ENCODE measurements around the gene PCSK6. TPM values are rescaled to one million over a fixed set of nuclear protein-coding genes. Genes with fewer than 3 reads are reported as not detected.

The PCSK6 gene
- total RNA-seq, 1 experiment from 2014 or later, result 2.9 TPM

DNA sequence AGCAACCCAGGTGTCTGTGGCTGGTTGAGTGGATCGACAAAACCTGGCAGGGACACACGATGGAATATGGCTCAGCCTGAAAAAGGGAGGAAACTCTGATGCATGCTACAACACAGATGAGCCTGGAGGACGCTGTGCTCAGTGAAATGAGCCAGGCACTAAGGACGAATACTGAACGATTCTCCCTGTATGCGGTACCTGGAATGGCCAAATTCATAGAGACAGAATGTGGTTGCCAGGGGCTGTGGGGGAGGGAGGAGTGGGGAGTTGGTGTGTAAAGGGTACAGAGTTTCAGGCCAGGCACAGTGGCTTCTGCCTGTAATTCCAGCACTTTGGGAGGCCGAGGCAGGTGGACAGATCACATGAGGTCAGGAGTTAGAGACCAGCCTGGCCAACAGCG is 35.1 kb downstream of the PCSK6 start:
- POLR2A ChIA-PET, result no interaction called here
- H3K4me1 Mint-ChIP-seq, result peaks cover 7% of the 10 kb centered on the region; the same call in 1 of the 2 replicates

DNA sequence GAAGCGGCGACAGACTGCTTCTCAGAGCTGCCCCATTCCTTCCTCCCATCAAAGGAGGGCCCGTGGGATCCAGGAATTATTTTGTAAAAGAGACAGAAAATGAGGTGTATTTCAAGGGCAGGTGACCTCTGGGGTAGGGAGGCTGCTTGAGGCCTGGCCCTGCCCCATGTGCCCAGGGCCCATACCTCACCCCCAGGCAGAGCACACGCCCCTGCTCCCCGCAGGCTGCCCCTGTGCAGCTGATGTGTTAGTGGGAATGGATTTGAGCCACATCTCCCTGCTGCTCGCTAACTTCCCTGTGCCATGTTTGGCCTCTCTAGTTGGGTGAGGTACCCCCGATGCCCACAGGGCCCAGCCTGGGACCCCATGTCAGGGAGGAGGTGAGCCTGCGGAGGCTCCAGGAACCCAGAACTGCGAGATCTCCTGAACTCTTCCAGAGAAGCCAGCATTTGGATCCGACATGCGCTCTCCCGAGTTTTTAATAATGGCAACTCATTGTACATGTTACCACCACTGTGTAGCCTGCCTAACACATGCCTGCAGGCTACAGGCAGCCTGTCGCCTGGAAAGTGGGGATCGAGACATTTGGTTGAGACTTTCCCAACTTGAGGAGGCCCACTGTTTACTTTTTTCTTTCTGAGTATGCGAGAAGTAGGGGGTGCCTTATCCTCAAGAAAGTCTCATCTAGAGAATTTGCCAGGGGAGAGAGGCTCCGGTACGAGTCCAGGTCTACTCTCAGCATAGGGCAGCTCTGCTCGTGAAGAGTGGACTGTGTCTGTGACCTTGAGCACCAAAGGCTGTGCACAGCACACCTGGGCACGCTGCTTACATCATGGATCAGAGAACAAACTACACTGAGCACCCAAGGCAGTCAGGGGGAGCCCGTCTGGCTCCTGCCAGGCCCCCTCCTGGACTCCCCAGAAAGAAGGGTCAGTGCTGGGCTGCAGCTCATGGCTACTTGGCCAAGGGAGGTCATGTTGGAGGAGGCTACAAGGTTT is 36.1 kb downstream of the PCSK6 start:
- Mint-ChIP-seq H3K4me3 (no peak overlapping the region), H3K9me3 (no peaks in the 10 kb centered on the region), H3K36me3 (no peaks in the 10 kb centered on the region), H3K4me1 (peaks cover 7% of the 10 kb centered on the region; the same call in 1 of the 2 replicates), H3K27ac (peak overlapping the region; percentile 90), H3K27me3 (ENCODE audit: low read depth) (no peaks in the 10 kb centered on the region)
- TF ChIP-seq OVOL2 (CRISPR knock-in tag; IDR thresholded peaks at IDR 0.05; ENCODE audit: borderline replicate concordance) (no peak), GABPB1 (CRISPR knock-in tag; IDR thresholded peaks at IDR 0.05) (peak; percentile 69; the same call in 1 of the 2 replicates)
- DNase-seq (ENCODE audit: low spot score) (no peak), ATAC-seq (peak; percentile 46; the same call in 1 of the 2 replicates)
- ChIA-PET POLR2A (no interaction called here), CTCF (interaction anchor here (0.6 kb wide), 1 partner anchor 183 kb away, joined by 3 read pairs; no protein-coding TSS in a partner anchor)

More for the DNA sequence above, 35.1 kb downstream of the PCSK6 start:
- ATAC-seq (no peak), DNase-seq (ENCODE audit: low spot score) (no peak)
- CTCF ChIA-PET, result no interaction called here
- no peaks in the 10 kb centered on the region for H3K36me3 Mint-ChIP-seq
- H3K27ac Mint-ChIP-seq, result no peak overlapping the region
- no peaks in the 10 kb centered on the region for H3K9me3 Mint-ChIP-seq
- no peaks in the 10 kb centered on the region for H3K27me3 Mint-ChIP-seq (ENCODE audit: low read depth)
- no peak overlapping the region for H3K4me3 Mint-ChIP-seq
- TF ChIP-seq, protein P1, sequence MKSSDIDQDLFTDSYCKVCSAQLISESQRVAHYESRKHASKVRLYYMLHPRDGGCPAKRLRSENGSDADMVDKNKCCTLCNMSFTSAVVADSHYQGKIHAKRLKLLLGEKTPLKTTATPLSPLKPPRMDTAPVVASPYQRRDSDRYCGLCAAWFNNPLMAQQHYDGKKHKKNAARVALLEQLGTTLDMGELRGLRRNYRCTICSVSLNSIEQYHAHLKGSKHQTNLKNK (CRISPR knock-in tag; IDR thresholded peaks at IDR 0.05), result no peak
- no peak for TF ChIP-seq NFATC4 (CRISPR knock-in tag; IDR thresholded peaks at IDR 0.05)
- TF ChIP-seq ELF4 (CRISPR knock-in tag; IDR thresholded peaks at IDR 0.05; ENCODE audit: low read depth), result no peak
- TF ChIP-seq SOX15 (CRISPR knock-in tag; IDR thresholded peaks at IDR 0.05), result no peak
- TF ChIP-seq NR3C1 (CRISPR knock-in tag; conservative IDR thresholded peaks at IDR 0.05; ENCODE audit: low read depth), result no peak
- TF ChIP-seq, protein P2, sequence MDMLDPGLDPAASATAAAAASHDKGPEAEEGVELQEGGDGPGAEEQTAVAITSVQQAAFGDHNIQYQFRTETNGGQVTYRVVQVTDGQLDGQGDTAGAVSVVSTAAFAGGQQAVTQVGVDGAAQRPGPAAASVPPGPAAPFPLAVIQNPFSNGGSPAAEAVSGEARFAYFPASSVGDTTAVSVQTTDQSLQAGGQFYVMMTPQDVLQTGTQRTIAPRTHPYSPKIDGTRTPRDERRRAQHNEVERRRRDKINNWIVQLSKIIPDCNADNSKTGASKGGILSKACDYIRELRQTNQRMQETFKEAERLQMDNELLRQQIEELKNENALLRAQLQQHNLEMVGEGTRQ (CRISPR knock-in tag; IDR thresholded peaks at IDR 0.05), result no peak
- no peak for TF ChIP-seq GRHL2 (CRISPR knock-in tag; IDR thresholded peaks at IDR 0.05; ENCODE audit: insufficient replicate concordance, severe bottlenecking)
- no peak for TF ChIP-seq FOXJ3 (CRISPR knock-in tag; IDR thresholded peaks at IDR 0.05; ENCODE audit: borderline replicate concordance)
- TF ChIP-seq, protein P3, sequence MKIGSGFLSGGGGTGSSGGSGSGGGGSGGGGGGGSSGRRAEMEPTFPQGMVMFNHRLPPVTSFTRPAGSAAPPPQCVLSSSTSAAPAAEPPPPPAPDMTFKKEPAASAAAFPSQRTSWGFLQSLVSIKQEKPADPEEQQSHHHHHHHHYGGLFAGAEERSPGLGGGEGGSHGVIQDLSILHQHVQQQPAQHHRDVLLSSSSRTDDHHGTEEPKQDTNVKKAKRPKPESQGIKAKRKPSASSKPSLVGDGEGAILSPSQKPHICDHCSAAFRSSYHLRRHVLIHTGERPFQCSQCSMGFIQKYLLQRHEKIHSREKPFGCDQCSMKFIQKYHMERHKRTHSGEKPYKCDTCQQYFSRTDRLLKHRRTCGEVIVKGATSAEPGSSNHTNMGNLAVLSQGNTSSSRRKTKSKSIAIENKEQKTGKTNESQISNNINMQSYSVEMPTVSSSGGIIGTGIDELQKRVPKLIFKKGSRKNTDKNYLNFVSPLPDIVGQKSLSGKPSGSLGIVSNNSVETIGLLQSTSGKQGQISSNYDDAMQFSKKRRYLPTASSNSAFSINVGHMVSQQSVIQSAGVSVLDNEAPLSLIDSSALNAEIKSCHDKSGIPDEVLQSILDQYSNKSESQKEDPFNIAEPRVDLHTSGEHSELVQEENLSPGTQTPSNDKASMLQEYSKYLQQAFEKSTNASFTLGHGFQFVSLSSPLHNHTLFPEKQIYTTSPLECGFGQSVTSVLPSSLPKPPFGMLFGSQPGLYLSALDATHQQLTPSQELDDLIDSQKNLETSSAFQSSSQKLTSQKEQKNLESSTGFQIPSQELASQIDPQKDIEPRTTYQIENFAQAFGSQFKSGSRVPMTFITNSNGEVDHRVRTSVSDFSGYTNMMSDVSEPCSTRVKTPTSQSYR (CRISPR knock-in tag; IDR thresholded peaks at IDR 0.05), result no peak
- no peak for TF ChIP-seq GTF2I (CRISPR knock-in tag; conservative IDR thresholded peaks at IDR 0.05)
- TF ChIP-seq FOXP1 (CRISPR knock-in tag; IDR thresholded peaks at IDR 0.05; ENCODE audit: borderline replicate concordance), result no peak
- TF ChIP-seq ZNF219 (CRISPR knock-in tag; IDR thresholded peaks at IDR 0.05; ENCODE audit: borderline replicate concordance), result no peak
- TF ChIP-seq TCF7 (CRISPR knock-in tag; IDR thresholded peaks at IDR 0.05; ENCODE audit: low read depth), result no peak
- TF ChIP-seq, protein P4, sequence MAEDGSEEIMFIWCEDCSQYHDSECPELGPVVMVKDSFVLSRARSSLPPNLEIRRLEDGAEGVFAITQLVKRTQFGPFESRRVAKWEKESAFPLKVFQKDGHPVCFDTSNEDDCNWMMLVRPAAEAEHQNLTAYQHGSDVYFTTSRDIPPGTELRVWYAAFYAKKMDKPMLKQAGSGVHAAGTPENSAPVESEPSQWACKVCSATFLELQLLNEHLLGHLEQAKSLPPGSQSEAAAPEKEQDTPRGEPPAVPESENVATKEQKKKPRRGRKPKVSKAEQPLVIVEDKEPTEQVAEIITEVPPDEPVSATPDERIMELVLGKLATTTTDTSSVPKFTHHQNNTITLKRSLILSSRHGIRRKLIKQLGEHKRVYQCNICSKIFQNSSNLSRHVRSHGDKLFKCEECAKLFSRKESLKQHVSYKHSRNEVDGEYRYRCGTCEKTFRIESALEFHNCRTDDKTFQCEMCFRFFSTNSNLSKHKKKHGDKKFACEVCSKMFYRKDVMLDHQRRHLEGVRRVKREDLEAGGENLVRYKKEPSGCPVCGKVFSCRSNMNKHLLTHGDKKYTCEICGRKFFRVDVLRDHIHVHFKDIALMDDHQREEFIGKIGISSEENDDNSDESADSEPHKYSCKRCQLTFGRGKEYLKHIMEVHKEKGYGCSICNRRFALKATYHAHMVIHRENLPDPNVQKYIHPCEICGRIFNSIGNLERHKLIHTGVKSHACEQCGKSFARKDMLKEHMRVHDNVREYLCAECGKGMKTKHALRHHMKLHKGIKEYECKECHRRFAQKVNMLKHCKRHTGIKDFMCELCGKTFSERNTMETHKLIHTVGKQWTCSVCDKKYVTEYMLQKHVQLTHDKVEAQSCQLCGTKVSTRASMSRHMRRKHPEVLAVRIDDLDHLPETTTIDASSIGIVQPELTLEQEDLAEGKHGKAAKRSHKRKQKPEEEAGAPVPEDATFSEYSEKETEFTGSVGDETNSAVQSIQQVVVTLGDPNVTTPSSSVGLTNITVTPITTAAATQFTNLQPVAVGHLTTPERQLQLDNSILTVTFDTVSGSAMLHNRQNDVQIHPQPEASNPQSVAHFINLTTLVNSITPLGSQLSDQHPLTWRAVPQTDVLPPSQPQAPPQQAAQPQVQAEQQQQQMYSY (CRISPR knock-in tag; IDR thresholded peaks at IDR 0.05), result no peak
